Smooth muscle cell (in vitro differentiated cells): ENCODE measurements around the gene NBDY. TPM values are rescaled to one million over a fixed set of nuclear protein-coding genes. Genes with fewer than 3 reads are reported as not detected.

Source experiments
- DNase-seq: peaks from one replicate; lab custom pipeline; 2025; ENCODE audit not compliant: unreplicated experiment; lab: John Stamatoyannopoulos, UW
- H2AFZ ChIP-seq: fragments of 200-600 bp; sonication (generic); 2 replicates; pipeline ENCODE4 v1.6.0; 2016; ENCODE audit warnings: antibody characterized with exemption, low read depth, mild to moderate bottlenecking
- H3F3A ChIP-seq: fragments of 200-600 bp; sonication (generic); 2 replicates; pipeline ENCODE4 v1.6.0; 2017; ENCODE audit warnings: antibody characterized with exemption, low read depth
- H3K27ac ChIP-seq: fragments of 200-600 bp; sonication (generic); 2 replicates; pipeline ENCODE4 v1.5.1; 2016; ENCODE audit warnings: low read depth, mild to moderate bottlenecking
- H3K27me3 ChIP-seq: fragments of 200-600 bp; sonication (generic); 2 replicates; pipeline ENCODE4 v1.6.1; 2016; ENCODE audit warnings: low read depth, mild to moderate bottlenecking
- H3K36me3 ChIP-seq: fragments of 200-600 bp; sonication (generic); 2 replicates; pipeline ENCODE4 v1.5.1; 2016; ENCODE audit warnings: low read depth
- H3K4me1 ChIP-seq: fragments of 200-600 bp; sonication (generic); 2 replicates; pipeline ENCODE4 v1.5.1; 2016; ENCODE audit warnings: low read depth
- H3K4me2 ChIP-seq: fragments of 200-600 bp; sonication (generic); 2 replicates; pipeline ENCODE4 v1.6.0; 2016; ENCODE audit warnings: mild to moderate bottlenecking
- H3K4me3 ChIP-seq: fragments of 200-600 bp; sonication (generic); 2 replicates; pipeline ENCODE4 v1.5.1; 2016; ENCODE audit warnings: mild to moderate bottlenecking
- H3K79me2 ChIP-seq: fragments of 200-600 bp; sonication (generic); 2 replicates; pipeline ENCODE4 v1.6.0; 2016; ENCODE audit warnings: low read depth, mild to moderate bottlenecking
- H3K9ac ChIP-seq: fragments of 200-600 bp; sonication (generic); 2 replicates; pipeline ENCODE4 v1.6.0; 2016; ENCODE audit warnings: low read depth
- H3K9me3 ChIP-seq: fragments of 200-600 bp; sonication (generic); replicated peaks from 2 replicates; pipeline ENCODE4 v1.5.1; 2016; ENCODE audit warnings: low read depth
- H4K20me1 ChIP-seq: fragments of 200-600 bp; sonication (generic); 2 replicates; pipeline ENCODE4 v1.6.0; 2016; ENCODE audit warnings: low read depth
- CTCF ChIP-seq: fragments of 200-600 bp; sonication (generic); IDR thresholded peaks from 2 replicates; pipeline ENCODE4 v1.5.1; 2017; ENCODE audit warnings: borderline replicate concordance, mild to moderate bottlenecking, antibody characterized with exemption; ENCODE audit not compliant: insufficient read depth, poor library complexity, severe bottlenecking
- WGBS: methylation state at CpG from one replicate; pipeline ENCODE4 v1.1.7; 2016; ENCODE audit warnings: low lambda C conversion rate; 5-methylcytosine and 5-hydroxymethylcytosine counted together
- polyA plus RNA-seq: library from polyadenylated mRNA; unstranded; fragments of >200 nt; fragmentation: Nextera tagmentation; extraction: Ambion mirVana; gene quantifications from 2 replicates; pipeline ENCODE4 v1.2.1, GENCODE V29; 2016
- total RNA-seq: library from RNA; depleted of rRNA; stranded (reverse); fragments of >200 nt; gene quantifications from 2 replicates; pipeline ENCODE4 v1.2.3, GENCODE V29; 2014

NBDY gene
- total and polyA plus RNA-seq, 2 experiments from 2014 or later: 23.0 to 226 TPM

GRCh38 chrX:56761167-56761566 lies 32.1 kb downstream of the NBDY start:
- no peak for TF ChIP-seq CTCF
- Histone ChIP-seq H3K4me1 (peaks cover 4% of the 10 kb centered on the region), H3K4me3 (no peak overlapping the region), H2AFZ (no peak overlapping the region), H3K9me3 (no peaks in the 10 kb centered on the region), H3K4me2 (no peak overlapping the region), H3F3A (no peaks in the 10 kb centered on the region), H3K79me2 (peaks cover 3% of the 10 kb centered on the region), H4K20me1 (peaks cover 52% of the 10 kb centered on the region), H3K27ac (no peak overlapping the region), H3K27me3 (no peaks in the 10 kb centered on the region), H3K9ac (no peak overlapping the region), H3K36me3 (no peaks in the 10 kb centered on the region)
- no peak for DNase-seq
- WGBS: 92% methylated on average over 5 of the region's 5 CpGs

- Histone ChIP-seq H3K4me3 (no peak overlapping the region), H3K4me1 (peaks cover 4% of the 10 kb centered on the region), H3K27me3 (no peaks in the 10 kb centered on the region), H4K20me1 (peaks cover 59% of the 10 kb centered on the region), H3F3A (no peaks in the 10 kb centered on the region), H3K79me2 (peaks cover 3% of the 10 kb centered on the region), H2AFZ (no peak overlapping the region), H3K27ac (no peak overlapping the region), H3K36me3 (no peaks in the 10 kb centered on the region), H3K9ac (no peak overlapping the region), H3K9me3 (no peaks in the 10 kb centered on the region), H3K4me2 (no peak overlapping the region)
- 90% methylated on average over 3 of the region's 3 CpGs for WGBS
- no peak for DNase-seq
- TF ChIP-seq CTCF: no peak
Observed at GRCh38 chrX:56762220-56762619, 33.2 kb downstream of the NBDY start.

GRCh38 chrX:56762707-56763555 lies 33.9 kb downstream of the NBDY start:
- H3K9me3 ChIP-seq: no peaks in the 10 kb centered on the region
- H3K27ac ChIP-seq: no peak overlapping the region
- 92% methylated on average over 6 of the region's 6 CpGs for WGBS
- TF ChIP-seq CTCF: no peak
- no peaks in the 10 kb centered on the region for H3K36me3 ChIP-seq
- H3F3A ChIP-seq: no peaks in the 10 kb centered on the region
- no peaks in the 10 kb centered on the region for H3K27me3 ChIP-seq
- no peak overlapping the region for H3K4me2 ChIP-seq
- H2AFZ ChIP-seq: no peak overlapping the region
- no peak for DNase-seq
- no peaks in the 10 kb centered on the region for H3K79me2 ChIP-seq
- H3K9ac ChIP-seq: no peak overlapping the region
- H3K4me1 ChIP-seq: peaks cover 4% of the 10 kb centered on the region
- peaks cover 53% of the 10 kb centered on the region for H4K20me1 ChIP-seq
- no peak overlapping the region for H3K4me3 ChIP-seq
